ENCODE data around the gene ABTB1.
A peak's percentile ranks its signal among the peaks of the same experiment; 100 is the strongest.

Gene ABTB1

DNA sequence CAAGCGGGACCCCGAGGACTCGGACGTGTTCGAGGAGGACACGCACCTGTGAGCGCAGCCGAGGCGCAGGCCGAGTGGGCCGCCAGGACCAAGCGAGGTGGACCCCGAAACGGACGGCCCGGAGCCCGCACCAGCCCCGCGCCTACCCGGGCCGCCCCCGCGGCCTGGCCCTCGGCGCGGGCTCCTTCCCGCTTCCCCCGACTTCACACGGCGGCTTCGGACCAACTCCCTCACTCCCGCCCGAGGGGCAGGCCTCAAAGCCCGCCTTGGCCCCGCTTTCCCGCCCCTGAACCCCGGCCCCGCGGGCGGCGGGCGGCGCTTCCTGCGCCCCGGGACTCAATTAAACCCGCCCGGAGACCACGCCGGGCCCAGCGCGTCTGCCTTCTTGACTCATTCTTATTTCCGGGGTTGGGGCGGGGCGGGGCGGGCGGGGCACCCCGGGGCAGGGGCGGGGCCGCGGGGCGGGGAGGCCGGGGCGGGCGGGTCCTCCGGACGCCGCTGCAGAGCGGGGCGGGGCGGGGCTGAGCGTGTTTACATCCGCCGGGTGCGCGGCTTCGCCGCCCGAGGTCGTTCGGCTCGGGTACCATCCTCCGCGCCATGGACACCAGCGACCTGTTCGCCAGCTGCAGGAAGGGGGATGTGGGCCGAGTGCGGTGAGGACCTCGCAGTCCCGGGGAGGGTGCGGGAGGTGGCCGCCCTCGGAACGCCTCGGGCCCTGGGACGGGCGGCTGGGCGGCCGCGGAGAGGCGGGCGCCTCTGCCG lies at the start of gene ABTB1:
ABTB1 (plus strand) TSS at position 524 of the 762 bp plus-strand sequence; CDS start at position 598, 74 bp downstream.
- peak; percentile 89 for DNase-seq

DNA sequence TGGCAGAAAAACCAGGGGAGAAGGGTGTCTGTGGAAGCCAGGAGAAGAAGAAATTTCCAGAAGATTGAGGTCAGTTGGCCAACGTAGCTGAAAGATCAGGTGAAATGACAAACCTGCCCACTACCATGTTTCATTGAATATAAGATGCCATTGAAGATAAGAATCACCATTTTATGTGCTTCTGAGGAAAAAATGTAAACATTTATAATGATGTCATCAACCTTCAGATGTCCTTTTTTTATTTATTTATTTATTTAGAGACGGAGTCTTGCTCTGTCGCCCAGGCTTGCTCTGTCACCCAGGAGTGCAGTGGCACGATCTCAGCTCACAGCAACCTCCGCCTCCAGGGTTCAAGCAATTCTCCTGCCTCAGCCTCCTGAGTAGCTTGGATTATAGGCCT lies 48.7 kb upstream of the ABTB1 start:
- no peak for DNase-seq

DNA sequence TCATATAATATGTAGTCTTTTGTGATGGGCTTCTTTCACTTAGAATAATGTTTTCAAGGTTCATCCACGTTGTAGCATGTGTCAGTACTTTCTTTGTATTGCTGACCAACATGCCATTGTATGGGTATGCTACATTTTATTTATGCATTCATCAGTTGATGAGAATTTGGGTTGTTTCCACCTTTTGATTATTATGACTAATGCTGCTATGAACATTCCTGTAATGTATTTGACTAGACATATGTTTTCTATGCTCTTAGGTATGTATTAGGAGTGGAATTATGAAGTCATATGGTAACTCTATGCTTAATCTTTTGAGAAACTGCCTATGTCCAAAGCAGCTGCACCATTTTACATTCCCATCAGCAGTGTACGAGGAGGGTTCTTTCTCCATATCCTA lies 46.9 kb upstream of the ABTB1 start:
- DNase-seq = no peak

DNA sequence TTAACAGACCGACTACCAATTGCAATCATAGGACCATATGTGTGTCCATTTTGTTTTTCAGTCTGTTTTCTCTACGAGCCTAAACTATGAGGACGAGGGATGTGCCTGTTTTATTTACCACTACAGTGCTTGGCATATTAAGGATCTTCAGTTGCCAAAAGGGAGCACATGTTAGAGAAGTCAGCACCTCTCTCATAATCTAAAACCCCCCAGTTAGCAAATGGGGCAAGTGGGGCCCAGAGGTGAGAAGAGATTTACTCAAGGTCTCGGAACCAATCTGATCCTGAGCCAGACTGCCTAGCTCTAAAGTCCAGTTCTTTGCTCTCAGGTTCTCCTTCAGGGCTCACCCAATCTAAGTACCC lies 44.3 kb upstream of the ABTB1 start:
- DNase-seq = no peak

DNA sequence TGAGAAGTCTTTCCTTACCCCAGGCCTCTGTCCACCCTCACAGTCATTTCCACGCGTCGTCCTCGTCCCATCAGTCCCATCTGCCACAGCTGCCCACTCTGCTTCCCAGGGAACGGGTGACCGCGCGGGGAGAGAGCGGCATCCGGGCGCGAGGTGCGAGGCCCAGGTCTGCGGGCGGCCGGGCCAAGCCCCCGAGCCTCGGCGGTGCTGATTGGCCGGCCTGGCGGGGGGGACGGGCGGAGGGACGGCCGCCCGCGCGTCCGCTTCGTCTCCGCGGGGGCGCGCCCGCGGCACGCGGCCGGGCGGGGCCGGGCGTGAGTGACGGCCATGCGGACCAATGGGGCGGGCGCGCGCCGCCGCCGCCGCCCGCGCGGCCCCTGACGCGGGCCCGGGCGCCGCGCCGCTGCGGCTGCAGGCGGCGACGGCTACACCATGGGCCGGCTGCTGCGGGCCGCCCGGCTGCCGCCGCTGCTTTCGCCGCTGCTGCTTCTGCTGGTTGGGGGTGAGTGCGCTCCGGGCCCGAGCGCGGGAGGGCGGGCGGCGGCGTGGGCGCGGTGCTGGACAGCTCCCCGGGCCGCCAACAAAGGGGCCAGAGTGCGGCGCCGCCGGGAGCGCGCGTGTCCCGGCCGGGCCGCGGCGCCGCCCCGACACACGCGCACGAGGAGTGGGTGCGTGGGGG lies 43.8 kb upstream of the ABTB1 start, which contains the start of gene PODXL2:
PODXL2 (plus strand) TSS at position 398 of the 679 bp plus-strand sequence; CDS start at position 433, 35 bp downstream.
- DNase-seq = peak; percentile 86

DNA sequence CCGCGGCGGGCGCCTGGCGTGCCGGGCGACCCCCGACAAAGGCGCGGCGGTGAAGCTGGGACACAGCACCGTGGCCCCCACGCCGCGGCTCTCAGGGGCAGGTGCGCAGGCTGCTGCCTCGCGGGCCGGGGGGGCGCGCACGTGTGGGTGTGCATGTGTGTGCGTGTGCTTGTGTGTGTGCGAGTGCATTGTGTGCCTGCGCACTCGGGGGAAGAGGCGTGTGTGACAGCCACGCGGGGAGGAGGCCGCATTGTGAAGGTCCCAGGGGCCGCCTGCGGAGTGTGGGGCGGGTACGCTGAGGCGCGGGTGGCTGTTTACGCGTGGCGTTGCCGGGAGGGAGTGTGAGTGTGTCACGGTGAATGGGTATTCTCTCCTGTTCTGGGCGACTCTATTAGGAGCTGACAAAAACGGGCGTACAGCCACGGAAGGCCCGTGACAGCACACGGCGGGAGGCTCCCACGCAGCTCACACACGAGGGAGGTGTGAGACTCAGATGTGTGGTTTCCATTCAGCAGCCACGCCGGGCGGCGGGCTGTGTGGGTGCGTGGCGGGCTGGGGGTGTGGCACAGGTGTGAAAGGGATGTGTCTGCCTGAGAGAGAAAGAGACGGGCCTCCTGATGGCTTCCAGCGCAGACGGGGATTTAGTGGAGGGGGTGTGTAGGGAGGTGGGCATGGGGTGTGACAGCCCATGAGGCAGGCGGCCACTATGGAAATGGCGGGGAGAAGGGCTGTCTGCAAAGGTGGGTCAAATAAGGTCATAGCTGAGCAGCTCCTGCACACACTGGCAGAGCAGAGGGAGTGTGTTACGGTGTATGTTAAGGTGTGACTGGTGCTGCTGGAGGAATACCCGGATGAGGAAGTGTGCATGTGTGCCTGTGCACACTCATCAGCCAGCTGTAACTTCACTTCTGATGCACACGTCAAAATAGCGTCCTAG lies 43.0 kb upstream of the ABTB1 start:
- peak; percentile 52 for DNase-seq

DNA sequence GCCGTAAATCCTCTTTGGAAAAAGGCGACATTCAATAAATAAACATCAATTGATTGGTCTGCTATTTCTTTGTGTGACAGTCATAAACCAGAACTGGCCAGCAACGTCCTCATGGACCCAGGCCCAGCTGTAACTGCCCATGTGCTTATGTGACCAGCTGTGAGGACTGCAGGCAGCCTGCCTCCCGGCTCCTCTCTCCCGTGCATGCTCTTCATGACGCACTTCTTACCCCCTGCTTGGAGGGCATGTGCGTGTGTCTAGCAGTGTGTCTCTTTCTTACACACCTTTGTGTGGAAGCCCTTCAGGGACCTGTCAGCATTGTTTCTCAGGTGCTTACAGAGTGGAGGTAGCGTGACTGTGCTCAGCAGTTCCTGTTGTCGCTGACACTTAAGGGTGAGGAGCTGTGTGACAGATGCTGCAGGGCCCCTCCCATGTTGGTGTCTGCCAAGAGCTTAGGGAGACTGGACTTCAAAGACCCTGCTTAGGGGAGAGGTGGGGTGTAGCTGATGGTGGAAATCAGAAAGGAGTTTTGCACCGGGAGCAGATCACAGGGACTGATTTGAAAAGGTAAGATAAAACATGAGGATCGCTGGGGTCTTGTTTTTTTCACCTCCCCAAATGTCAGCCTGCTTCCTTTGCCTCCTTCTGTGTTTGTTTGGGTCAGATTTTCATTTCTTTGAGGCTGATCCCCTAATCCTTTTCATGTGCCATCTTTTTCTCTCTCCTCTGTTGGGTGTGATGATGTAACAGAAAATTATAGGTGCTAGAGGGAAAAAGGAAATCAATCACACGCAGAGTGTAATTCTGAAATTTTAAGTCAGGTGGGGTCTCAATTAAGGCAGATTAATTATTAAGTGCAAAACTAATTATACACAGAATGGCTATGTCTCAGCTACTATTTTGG lies 41.7 kb upstream of the ABTB1 start:
- DNase-seq = peak; percentile 69

DNA sequence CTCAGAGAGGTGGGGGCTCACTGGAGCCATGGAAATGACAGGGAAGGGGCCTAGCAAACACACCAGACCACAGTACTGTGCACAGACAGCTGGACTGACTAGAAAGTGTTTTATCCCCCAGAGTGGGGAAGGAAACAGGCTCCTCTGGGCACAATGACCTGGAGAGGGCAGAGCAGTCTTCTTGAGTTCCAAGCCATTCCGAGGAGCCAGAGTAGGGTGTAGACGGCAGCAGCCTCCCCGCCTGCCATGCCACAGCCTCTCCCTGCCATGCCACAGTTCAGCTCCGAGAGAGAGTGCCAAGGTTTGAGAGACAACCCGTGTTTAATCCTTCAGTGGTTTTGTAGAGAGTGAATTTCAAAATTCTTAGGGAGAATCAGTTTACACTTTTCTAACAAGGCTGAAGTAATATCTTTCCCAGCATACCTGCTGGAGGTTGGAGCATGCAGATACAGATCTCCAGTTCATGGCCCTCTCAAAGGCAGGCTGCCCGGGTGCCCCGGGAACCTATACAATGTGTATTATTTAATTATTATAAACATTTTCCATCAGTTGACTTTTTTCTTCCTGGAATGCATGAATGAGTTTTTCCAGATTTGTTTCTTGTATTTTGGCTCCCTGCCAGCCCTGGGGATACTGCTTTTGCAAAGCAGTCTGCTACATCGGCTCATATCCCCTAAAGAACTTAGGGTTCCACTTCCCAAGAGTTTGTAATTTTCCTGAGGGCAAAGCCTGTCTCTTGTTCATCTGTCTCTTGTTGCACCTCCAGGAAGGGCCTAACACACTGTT lies 40.5 kb upstream of the ABTB1 start:
- no peak for DNase-seq

DNA sequence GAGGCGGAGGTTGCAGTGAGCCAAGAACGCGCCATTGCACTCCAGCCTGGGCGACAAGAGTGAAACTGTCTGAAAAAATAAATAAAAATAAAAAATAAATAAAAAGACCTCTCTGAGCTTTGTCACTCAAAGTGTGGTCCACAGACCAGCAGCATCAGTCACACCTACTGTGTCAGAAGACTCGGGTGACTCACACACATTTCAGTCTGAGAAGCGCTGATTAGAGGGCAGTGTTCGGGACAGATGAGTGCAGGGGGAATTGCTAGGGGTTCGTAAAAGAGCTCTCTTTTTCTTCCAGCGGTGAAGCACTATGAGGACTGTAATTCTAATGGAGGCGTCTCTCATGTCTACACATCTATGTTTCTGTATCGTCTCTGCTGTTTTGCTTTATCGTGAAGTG lies 38.1 kb upstream of the ABTB1 start:
- no peak for DNase-seq

DNA sequence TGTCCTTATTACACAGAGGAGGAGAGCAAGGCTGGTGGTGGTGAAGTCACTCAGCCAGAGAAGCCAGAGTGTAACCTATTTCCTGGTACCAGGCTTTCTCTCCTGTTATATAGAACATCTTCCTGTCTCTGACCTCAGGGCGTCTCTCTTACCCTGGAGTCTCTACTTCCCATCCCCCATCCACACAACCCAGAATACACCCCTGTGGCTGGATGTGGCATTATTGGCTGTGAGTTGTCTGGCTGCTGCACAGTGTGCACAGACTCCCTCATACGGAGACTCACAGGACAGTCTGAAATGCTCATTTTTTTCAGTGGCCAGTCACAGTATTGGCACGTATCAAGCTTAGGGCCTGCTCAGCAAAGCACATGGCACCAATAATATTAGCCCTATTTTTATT lies 35.2 kb upstream of the ABTB1 start:
- DNase-seq = no peak

DNA sequence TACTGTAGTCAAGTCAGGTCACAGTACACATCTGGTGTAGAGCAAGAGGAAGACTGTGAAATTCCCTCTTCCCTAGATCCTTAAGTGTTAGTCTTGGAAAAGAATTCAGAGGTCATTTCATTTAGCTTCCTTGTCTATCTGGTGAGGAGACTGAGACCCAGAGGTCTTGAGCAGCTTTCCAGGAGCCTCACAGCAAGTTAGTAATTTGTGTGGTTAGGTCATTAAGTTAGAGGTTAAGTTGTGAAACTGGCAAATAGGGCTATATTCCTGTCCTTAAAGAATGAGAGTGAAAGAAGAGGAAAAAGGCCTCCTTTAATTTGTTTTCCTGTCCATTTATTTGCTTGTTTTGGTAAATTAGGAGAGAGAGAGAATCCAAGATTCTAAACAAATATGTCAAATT lies 34.8 kb upstream of the ABTB1 start:
- no peak for DNase-seq

DNA sequence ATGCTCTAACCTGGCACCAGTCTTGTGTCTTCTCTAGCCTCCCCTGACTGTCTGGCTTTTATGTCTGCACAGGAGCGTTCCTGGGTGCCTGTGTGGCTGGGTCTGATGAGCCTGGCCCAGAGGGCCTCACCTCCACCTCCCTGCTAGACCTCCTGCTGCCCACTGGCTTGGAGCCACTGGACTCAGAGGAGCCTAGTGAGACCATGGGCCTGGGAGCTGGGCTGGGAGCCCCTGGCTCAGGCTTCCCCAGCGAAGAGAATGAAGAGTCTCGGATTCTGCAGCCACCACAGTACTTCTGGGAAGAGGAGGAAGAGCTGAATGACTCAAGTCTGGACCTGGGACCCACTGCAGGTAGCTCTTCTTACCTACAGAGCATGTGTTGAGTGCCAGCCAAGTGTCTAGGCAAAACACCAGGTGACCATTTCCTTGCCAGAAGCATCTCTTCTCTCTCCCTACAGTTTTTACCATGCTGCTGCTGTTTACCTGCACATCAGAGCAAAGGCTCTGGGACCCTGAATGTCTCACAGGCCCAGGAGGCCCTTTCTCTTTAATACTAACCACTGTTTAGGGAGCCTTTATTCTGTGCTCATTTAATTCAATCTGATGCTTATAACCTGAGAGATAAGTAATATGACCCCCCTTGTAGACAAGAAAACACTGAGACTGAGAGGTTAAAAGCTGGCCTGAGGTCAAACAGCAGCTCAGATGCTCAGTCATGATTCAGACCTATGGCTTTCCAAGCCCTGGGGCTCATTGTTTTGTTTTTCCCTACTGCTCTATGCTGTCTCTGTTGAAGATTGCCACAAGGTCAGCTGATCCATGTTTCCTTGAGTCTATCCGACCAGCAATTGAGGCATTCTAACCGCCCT lies 33.3 kb upstream of the ABTB1 start:
- peak; percentile 26 for DNase-seq

DNA sequence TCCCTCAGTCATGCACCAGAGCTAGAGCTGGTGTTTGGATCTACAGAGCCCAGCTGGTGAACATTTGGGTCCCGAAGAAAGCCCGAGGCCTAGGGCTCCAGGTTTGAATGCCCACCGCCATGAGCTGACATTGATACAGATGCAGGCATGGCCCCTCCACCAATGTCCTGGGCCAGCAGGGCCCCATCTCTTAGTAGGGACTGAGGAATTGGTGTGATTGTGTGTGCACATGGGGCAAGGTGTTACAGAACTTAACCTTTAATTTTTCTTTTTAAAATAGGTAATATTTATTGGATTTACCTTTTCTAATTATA lies 32.8 kb upstream of the ABTB1 start:
- DNase-seq = no peak

DNA sequence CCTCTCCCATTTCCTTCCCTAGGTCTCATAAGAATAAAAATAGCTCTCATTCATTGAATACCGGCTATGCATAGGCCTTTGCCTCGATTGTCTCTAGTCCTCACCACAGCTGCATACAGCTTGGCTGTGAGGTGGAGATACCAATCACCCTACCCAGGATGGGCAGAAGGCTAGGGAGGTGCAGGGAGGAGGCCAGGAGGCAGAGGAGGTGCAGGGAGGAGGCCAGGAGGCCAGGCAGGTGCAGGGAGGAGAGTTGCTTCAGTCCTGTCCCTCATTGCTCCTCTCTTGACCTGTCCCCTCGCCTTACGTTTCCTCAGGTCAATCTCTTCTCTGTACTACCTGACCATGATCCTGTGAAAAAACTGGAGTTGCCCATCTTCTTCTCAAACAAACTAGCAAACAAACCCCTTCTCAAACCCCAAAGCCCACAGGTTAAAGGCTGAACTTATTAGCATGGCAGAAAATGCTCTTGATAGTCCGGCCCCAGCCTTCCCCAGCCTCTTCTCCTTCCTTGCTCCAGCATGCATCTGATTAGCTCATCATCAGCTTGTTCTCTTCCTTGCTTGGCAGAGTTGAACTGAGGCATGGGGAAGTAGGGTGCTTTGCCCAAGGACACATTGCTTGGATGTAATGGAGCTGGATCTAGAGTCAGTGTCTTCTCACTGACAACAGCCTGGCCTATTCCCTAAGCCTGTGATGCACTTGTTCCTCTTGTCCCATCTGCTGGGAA lies 27.9 kb upstream of the ABTB1 start:
- no peak for DNase-seq

DNA sequence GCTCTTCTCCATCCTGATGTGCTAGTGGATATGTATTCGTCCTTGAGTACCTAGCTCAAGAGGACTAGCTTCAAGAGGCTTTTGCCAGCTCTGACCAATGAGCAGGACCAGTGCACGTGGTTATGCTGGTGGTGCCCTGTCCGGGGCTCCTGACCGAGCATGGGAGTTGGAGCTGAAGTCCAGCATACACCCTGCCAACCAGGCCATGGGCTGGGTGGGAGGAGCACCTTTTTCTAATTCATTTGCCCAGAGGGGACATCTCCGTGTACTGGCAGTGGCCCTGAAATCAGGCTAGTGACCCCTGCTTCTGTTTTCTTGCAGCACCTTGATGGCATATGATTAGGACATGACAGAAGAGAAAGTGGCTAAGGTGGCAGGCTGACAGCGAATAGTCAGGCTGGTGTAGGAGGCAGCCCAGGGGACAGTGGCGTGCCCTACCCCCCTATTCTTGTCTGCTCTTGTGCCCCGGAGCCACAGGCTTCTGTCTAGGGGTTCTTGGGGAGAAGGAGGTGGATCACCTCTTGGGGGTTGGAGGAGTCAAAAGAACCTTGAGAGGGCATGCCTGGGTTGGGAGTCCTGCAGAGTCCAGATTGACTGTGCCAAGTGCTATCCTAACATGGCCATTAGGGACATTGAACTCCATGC lies 27.3 kb upstream of the ABTB1 start:
- DNase-seq = no peak

DNA sequence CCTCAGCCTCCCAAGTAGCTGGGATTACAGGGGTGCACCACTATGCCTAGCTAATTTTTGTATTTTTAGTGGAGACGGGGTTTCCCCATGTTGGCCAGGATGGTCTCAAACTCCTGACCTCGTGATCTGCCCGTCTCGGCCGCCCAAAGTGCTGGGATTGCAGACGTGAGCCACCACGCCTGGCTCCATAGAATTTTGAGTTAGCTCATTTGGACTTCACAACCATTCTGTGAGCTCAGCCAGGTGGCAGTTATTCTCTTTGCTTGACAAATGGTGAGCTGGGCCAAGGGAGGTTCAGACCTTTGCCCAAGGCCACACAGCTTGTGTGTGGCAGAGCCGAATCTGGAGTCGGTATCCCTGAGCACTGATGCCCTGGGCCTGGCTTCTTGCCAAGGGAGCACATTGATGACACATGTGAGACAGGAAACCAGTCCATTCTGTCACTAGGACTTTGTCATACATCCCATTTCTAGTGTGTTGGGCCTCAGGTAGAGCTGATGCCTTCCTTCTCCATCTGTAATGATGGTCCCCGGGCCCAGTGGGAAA lies 26.2 kb upstream of the ABTB1 start:
- DNase-seq = peak; percentile 11

DNA sequence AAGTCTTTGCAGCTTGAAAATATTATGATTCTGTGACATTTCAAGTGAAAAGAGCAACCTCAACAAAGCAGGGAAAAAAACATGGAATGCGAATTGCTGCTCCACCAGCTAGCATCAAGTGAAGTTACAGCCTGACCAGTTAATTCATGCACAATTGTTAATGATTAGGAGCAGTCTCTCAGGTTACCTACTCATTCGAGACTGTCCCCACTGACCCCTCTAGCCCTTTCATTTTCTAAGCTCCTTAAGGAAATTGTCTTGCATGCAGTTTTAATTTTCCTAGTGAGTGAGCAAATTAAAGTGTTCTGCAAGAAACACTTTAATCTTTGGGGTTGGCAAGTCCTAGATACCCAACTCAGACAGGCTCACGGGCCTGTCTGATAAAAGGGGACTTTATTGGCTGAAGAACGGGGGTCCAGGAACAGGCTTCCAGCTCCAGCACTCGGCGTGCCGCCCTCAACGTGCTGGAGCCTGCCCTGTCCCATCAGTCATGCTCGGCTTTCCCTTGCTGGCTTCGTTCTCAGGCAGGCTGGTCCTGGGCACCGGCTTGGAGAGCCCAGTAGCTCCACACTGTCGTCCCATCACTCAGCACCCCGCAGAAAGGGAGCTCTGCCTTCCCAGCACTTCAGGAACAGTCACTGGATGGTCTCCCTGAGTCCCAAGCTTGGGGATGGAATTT lies 25.4 kb upstream of the ABTB1 start:
- DNase-seq = no peak

DNA sequence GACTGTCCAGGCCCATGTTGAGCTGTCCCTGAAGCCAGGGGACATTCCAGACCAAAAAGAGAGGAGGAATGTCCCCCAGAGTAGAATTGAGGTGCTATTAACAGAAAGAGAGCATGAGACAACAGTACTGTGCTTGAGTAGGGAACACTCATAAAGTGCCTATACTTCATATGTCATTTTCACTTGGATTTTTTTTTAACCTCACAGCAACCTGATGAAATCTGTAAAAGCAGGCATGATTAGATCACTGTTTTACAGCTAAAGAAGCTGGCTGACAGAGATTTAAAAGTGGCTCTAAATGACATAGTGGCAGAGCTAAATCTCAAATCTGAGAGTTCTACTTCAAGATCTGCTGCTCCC lies 24.9 kb upstream of the ABTB1 start:
- no peak for DNase-seq

DNA sequence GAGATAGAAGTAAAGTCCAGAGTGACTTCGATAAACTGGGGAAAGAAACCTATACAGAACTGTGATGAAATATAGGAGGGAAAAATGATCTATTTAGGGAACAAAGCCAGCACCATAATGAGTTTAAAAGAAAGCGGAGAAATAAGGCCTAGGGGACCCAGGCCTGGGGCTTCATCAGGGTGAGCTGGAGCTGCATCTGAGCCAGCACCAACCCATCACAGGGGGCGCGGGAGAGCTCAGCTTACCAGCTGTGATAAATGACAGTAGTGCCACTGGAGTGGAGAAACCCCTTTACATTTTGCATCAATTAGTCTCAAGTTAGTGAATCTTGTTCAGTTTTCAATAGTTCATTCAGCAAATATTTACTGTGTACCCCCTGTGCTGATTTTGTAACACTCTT lies 22.5 kb upstream of the ABTB1 start:
- no peak for DNase-seq
